Keratinocyte (primary cell): ENCODE results near the gene CLDN11.

Source experiments
- EZH2 ChIP-seq: IDR thresholded peaks from one replicate; pipeline ENCODE4 v1.6.1; 2012; ENCODE audit warnings: inconsistent platforms, mild to moderate bottlenecking, low read length, moderate library complexity
- TF ChIP-seq, protein P1 (sequence below), 3 experiments: IDR thresholded peaks in 1 of 3; conservative IDR thresholded peaks in 1 of 3; optimal IDR thresholded peaks in 1 of 3; 2 replicates in 2 of 3; 3 replicates in 1 of 3; pipeline versions ENCODE3 to v1.5.1; 2011; ENCODE audit warnings: low read length in 3 of 3, mild to moderate bottlenecking in 3 of 3, moderate library complexity in 2 of 3, control low read depth in 1 of 3, inconsistent platforms in 1 of 3; ENCODE audit not compliant: insufficient read depth in 2 of 3; ENCODE audit errors: extremely low read depth in 1 of 3

DNA sequence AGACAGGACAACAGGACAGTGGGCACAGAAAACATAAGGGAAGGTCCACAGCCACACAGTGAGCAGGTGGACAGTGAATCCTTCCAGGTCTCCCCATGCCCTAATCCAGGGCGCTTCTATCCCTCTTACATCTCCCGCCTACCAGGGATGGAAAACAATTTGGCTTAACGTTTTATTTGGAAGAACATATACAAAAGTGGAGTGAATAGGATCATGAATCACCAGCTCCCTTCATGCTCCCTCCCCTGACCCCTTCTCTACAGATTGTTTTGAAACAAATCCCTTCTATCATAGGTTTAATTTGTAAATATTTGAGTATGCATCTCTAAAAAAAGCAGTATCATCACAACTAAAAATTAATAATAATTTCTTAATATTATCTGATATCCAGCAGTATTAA lies 52.5 kb downstream of the CLDN11 start:
- TF ChIP-seq, protein P1, sequence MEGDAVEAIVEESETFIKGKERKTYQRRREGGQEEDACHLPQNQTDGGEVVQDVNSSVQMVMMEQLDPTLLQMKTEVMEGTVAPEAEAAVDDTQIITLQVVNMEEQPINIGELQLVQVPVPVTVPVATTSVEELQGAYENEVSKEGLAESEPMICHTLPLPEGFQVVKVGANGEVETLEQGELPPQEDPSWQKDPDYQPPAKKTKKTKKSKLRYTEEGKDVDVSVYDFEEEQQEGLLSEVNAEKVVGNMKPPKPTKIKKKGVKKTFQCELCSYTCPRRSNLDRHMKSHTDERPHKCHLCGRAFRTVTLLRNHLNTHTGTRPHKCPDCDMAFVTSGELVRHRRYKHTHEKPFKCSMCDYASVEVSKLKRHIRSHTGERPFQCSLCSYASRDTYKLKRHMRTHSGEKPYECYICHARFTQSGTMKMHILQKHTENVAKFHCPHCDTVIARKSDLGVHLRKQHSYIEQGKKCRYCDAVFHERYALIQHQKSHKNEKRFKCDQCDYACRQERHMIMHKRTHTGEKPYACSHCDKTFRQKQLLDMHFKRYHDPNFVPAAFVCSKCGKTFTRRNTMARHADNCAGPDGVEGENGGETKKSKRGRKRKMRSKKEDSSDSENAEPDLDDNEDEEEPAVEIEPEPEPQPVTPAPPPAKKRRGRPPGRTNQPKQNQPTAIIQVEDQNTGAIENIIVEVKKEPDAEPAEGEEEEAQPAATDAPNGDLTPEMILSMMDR (optimal IDR thresholded peaks at IDR 0.05 in 1 of 3, IDR thresholded peaks at IDR 0.05 in 1 of 3, conservative IDR thresholded peaks at IDR 0.05 in 1 of 3; ENCODE audit: extremely low read depth in 1 of 3, insufficient read depth in 2 of 3, low read length in 3 of 3): no peak
- no peak for TF ChIP-seq EZH2
